Smooth muscle cell (in vitro differentiated cells): ENCODE results near the gene THRB. TPM values are rescaled to one million over a fixed set of nuclear protein-coding genes. Genes with fewer than 3 reads are reported as not detected.

Experiments used
- DNase-seq: peaks from one replicate; lab custom pipeline; 2025; ENCODE audit not compliant: unreplicated experiment; lab: John Stamatoyannopoulos, UW
- H2AFZ ChIP-seq: fragments of 200-600 bp; sonication (generic); 2 replicates; pipeline ENCODE4 v1.6.0; 2016; ENCODE audit warnings: antibody characterized with exemption, low read depth, mild to moderate bottlenecking
- H3F3A ChIP-seq: fragments of 200-600 bp; sonication (generic); 2 replicates; pipeline ENCODE4 v1.6.0; 2017; ENCODE audit warnings: antibody characterized with exemption, low read depth
- H3K27ac ChIP-seq: fragments of 200-600 bp; sonication (generic); 2 replicates; pipeline ENCODE4 v1.5.1; 2016; ENCODE audit warnings: low read depth, mild to moderate bottlenecking
- H3K27me3 ChIP-seq: fragments of 200-600 bp; sonication (generic); 2 replicates; pipeline ENCODE4 v1.6.1; 2016; ENCODE audit warnings: low read depth, mild to moderate bottlenecking
- H3K36me3 ChIP-seq: fragments of 200-600 bp; sonication (generic); 2 replicates; pipeline ENCODE4 v1.5.1; 2016; ENCODE audit warnings: low read depth
- H3K4me1 ChIP-seq: fragments of 200-600 bp; sonication (generic); 2 replicates; pipeline ENCODE4 v1.5.1; 2016; ENCODE audit warnings: low read depth
- H3K4me2 ChIP-seq: fragments of 200-600 bp; sonication (generic); 2 replicates; pipeline ENCODE4 v1.6.0; 2016; ENCODE audit warnings: mild to moderate bottlenecking
- H3K4me3 ChIP-seq: fragments of 200-600 bp; sonication (generic); 2 replicates; pipeline ENCODE4 v1.5.1; 2016; ENCODE audit warnings: mild to moderate bottlenecking
- H3K79me2 ChIP-seq: fragments of 200-600 bp; sonication (generic); 2 replicates; pipeline ENCODE4 v1.6.0; 2016; ENCODE audit warnings: low read depth, mild to moderate bottlenecking
- H3K9ac ChIP-seq: fragments of 200-600 bp; sonication (generic); 2 replicates; pipeline ENCODE4 v1.6.0; 2016; ENCODE audit warnings: low read depth
- H3K9me3 ChIP-seq: fragments of 200-600 bp; sonication (generic); replicated peaks from 2 replicates; pipeline ENCODE4 v1.5.1; 2016; ENCODE audit warnings: low read depth
- H4K20me1 ChIP-seq: fragments of 200-600 bp; sonication (generic); 2 replicates; pipeline ENCODE4 v1.6.0; 2016; ENCODE audit warnings: low read depth
- CTCF ChIP-seq: fragments of 200-600 bp; sonication (generic); IDR thresholded peaks from 2 replicates; pipeline ENCODE4 v1.5.1; 2017; ENCODE audit warnings: borderline replicate concordance, mild to moderate bottlenecking, antibody characterized with exemption; ENCODE audit not compliant: insufficient read depth, poor library complexity, severe bottlenecking
- WGBS: methylation state at CpG from one replicate; pipeline ENCODE4 v1.1.7; 2016; ENCODE audit warnings: low lambda C conversion rate; 5-methylcytosine and 5-hydroxymethylcytosine counted together
- polyA plus RNA-seq: library from polyadenylated mRNA; unstranded; fragments of >200 nt; fragmentation: Nextera tagmentation; extraction: Ambion mirVana; gene quantifications from 2 replicates; pipeline ENCODE4 v1.2.1, GENCODE V29; 2016
- total RNA-seq: library from RNA; depleted of rRNA; stranded (reverse); fragments of >200 nt; gene quantifications from 2 replicates; pipeline ENCODE4 v1.2.3, GENCODE V29; 2014

The THRB gene
- total and polyA plus RNA-seq, 2 experiments from 2014 or later, result 5.6 to 43.8 TPM

GRCh38 chr3:24401811-24402185 lies 92.9 kb downstream of the THRB start:
- Histone ChIP-seq H3F3A (no peaks in the 10 kb centered on the region), H3K27me3 (no peaks in the 10 kb centered on the region), H3K9me3 (no peaks in the 10 kb centered on the region), H4K20me1 (peaks cover 4% of the 10 kb centered on the region), H3K4me1 (no peaks in the 10 kb centered on the region), H3K79me2 (no peaks in the 10 kb centered on the region), H3K4me2 (no peak overlapping the region), H3K4me3 (no peak overlapping the region), H2AFZ (no peak overlapping the region), H3K36me3 (no peaks in the 10 kb centered on the region), H3K9ac (no peak overlapping the region), H3K27ac (no peak overlapping the region)
- 42% methylated on average over 2 of the region's 2 CpGs for WGBS
- DNase-seq, result no peak
- TF ChIP-seq CTCF, result no peak

DNA sequence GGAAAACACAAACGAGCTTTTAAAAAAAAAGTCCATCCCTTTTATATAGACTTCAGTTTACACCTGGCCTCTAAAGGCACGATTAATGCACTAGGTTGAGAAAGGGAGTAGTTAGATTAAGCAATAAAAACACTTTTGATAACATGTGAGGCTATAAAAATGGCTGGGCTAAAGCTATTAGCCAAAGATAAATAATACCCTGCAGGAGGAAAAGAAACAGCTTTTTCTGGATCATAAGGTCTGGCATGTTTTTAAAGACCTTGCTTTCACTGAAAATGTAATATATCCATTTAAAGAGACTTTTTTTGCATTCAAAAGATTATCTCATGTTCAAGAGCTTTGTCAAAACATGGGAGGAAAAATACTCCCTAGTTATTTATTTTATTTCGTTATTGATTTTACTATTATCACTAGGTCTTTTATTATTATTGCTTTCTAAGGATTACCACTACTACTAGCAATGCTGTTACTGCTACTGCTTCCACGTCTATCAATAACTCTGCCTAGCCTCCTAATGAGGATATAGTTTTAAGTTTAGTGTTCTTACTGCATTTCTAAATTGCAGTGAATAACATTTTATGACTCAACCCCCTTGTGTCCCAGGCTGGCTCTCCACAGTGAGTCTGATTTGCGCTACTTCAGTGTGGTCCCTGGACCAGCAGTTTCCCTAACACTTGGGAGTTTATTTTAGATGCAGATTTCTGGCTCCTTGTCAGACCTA lies 93.4 kb downstream of the THRB start:
- no peaks in the 10 kb centered on the region for H3F3A ChIP-seq
- H3K4me2 ChIP-seq, result no peak overlapping the region
- H3K79me2 ChIP-seq, result no peaks in the 10 kb centered on the region

DNA sequence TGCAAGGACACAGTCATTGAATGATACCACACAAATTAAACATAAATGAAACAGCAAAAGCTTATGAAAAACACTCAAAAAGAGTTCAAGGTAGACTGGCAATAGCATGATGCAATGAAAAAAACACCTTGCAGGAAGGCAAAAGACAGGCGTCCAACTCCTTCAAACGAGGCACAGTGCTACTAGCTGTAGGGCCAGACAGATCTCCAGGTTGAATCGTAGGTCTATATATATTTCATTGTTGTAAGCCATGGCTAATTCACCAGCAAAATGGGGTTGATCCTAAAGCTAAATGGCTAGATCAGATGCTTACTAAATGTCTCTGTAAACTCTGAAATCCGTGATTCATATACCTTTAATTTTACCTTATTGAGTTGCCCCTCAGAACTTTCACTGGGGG lies 94.2 kb downstream of the THRB start:
- no peak for DNase-seq
- no peaks in the 10 kb centered on the region for H3F3A ChIP-seq
- WGBS, result 83% methylated on average over 4 of the region's 4 CpGs
- TF ChIP-seq CTCF, result no peak
- no peak overlapping the region for H3K4me3 ChIP-seq
- H2AFZ ChIP-seq, result no peak overlapping the region
- H3K27ac ChIP-seq, result no peak overlapping the region
- peaks cover 4% of the 10 kb centered on the region for H4K20me1 ChIP-seq
- H3K36me3 ChIP-seq, result no peaks in the 10 kb centered on the region
- H3K4me1 ChIP-seq, result no peaks in the 10 kb centered on the region
- no peaks in the 10 kb centered on the region for H3K9me3 ChIP-seq
- no peak overlapping the region for H3K9ac ChIP-seq
- no peaks in the 10 kb centered on the region for H3K27me3 ChIP-seq
- H3K79me2 ChIP-seq, result no peaks in the 10 kb centered on the region
- H3K4me2 ChIP-seq, result no peak overlapping the region

More for the DNA sequence above, 93.4 kb downstream of the THRB start:
- Histone ChIP-seq H2AFZ (no peak overlapping the region), H3K9me3 (no peaks in the 10 kb centered on the region), H4K20me1 (peaks cover 4% of the 10 kb centered on the region), H3K9ac (no peak overlapping the region), H3K4me1 (no peaks in the 10 kb centered on the region), H3K36me3 (no peaks in the 10 kb centered on the region), H3K27me3 (no peaks in the 10 kb centered on the region), H3K4me3 (no peak overlapping the region), H3K27ac (no peak overlapping the region)
- 78% methylated on average over 5 of the region's 5 CpGs for WGBS
- TF ChIP-seq CTCF, result no peak
- no peak for DNase-seq

GRCh38 chr3:24400015-24400414 lies 94.6 kb downstream of the THRB start:
- Histone ChIP-seq H3K9ac (no peak overlapping the region), H4K20me1 (peaks cover 4% of the 10 kb centered on the region), H3K4me2 (no peak overlapping the region), H3K9me3 (no peaks in the 10 kb centered on the region), H3K36me3 (no peaks in the 10 kb centered on the region), H3K79me2 (no peaks in the 10 kb centered on the region), H3K27ac (no peak overlapping the region), H3K4me1 (no peaks in the 10 kb centered on the region), H3K27me3 (no peaks in the 10 kb centered on the region), H3F3A (no peaks in the 10 kb centered on the region), H3K4me3 (no peak overlapping the region), H2AFZ (no peak overlapping the region)
- DNase-seq, result no peak
- 75% methylated on average over 2 of the region's 2 CpGs for WGBS
- TF ChIP-seq CTCF, result no peak
